CD4-positive, alpha-beta memory T cell (primary cell): ENCODE results near the gene IL22RA1. TPM values are rescaled to one million over a fixed set of nuclear protein-coding genes. Genes with fewer than 3 reads are reported as not detected.

Experiments used
- CTCF ChIA-PET: fragments of 350-600 bp; sonication (Branson Sonifier 250); formaldehyde crosslinking; loops from one replicate; lab custom pipeline; 2021; ENCODE audit warnings: inconsistent platforms; ENCODE audit not compliant: partially characterized antibody; lab: Charles Lee
- POLR2A ChIA-PET: fragments of 350-600 bp; sonication (Branson Sonifier 250); formaldehyde crosslinking; loops from one replicate; lab custom pipeline; 2021; ENCODE audit not compliant: partially characterized antibody; lab: Charles Lee
- DNase-seq, 5 donors: peaks; one replicate each; pipeline versions ENCODE4 v3.0.0 to v3.0.0-alpha.2; 2020 to 2022; ENCODE audit warnings: mixed read lengths in 1 of 5
- H3K27ac ChIP-seq: one replicate; pipeline ENCODE4 v1.7.0; 2013; ENCODE audit warnings: low read depth, low read length
- H3K27me3 ChIP-seq: 2 replicates; pipeline ENCODE4 v1.7.0; 2013; ENCODE audit warnings: mild to moderate bottlenecking, low read length, moderate library complexity; ENCODE audit not compliant: insufficient read depth
- H3K36me3 ChIP-seq: 2 replicates; pipeline ENCODE4 v1.7.0; 2013; ENCODE audit warnings: mild to moderate bottlenecking, low read length, moderate library complexity; ENCODE audit not compliant: insufficient read depth
- H3K4me1 ChIP-seq: 2 replicates; pipeline ENCODE4 v1.7.0; 2013; ENCODE audit warnings: mild to moderate bottlenecking, low read length, moderate library complexity; ENCODE audit not compliant: insufficient read depth
- H3K4me3 ChIP-seq, 2 donors: one replicate each; pipeline ENCODE4 v1.7.0; 2013; ENCODE audit warnings: low read length in 2 of 2, mild to moderate bottlenecking in 1 of 2
- H3K9me3 ChIP-seq, 2 donors: one replicate each; pipeline ENCODE4 v1.7.0; 2013; ENCODE audit warnings: low read length in 2 of 2, control low read depth in 1 of 2; ENCODE audit not compliant: control insufficient read depth in 1 of 2
- H3K27ac Mint-ChIP-seq, 7 donors: one replicate each; pipeline ENCODE4 v1.8.0; 2020 to 2021; ENCODE audit warnings: mixed read lengths in 7 of 7, mild to moderate bottlenecking in 6 of 7, inconsistent platforms in 3 of 7, moderate library complexity in 3 of 7
- H3K27me3 Mint-ChIP-seq, 2 donors: one replicate each; pipeline ENCODE4 v1.8.0; 2020 to 2021; ENCODE audit warnings: mixed read lengths in 2 of 2
- H3K36me3 Mint-ChIP-seq, 2 donors: one replicate each; pipeline ENCODE4 v1.8.0; 2020 to 2021; ENCODE audit warnings: mixed read lengths in 2 of 2, inconsistent platforms in 1 of 2, mild to moderate bottlenecking in 1 of 2
- H3K4me1 Mint-ChIP-seq, 4 donors: one replicate each; pipeline ENCODE4 v1.8.0; 2020 to 2021; ENCODE audit warnings: mixed read lengths in 4 of 4, mild to moderate bottlenecking in 1 of 4
- H3K4me3 Mint-ChIP-seq, 8 donors: one replicate each; pipeline ENCODE4 v1.8.0; 2020 to 2021; ENCODE audit warnings: mixed read lengths in 8 of 8, mild to moderate bottlenecking in 7 of 8, moderate library complexity in 6 of 8, inconsistent platforms in 3 of 8
- H3K9me3 Mint-ChIP-seq, 8 donors: one replicate each; pipeline ENCODE4 v1.8.0; 2020 to 2021; ENCODE audit warnings: mixed read lengths in 8 of 8, mild to moderate bottlenecking in 5 of 8, inconsistent platforms in 3 of 8, moderate library complexity in 1 of 8
- intact Hi-C: fragments of 100-400 bp; cut with micrococcal nuclease; formaldehyde crosslinking; loops from one replicate; pipeline ENCODE4 v1.15.1; 2023
- polyA plus RNA-seq, 2 donors: library from polyadenylated mRNA; unstranded; fragments of 300-500 nt; fragmentation: Illumina TruSeq; gene quantifications; one replicate each; pipeline ENCODE4 v1.2.3, GENCODE V29; 2021
- total RNA-seq, 2 experiments: library from RNA; stranded (reverse); gene quantifications; one replicate each; pipeline ENCODE4 v1.2.3, GENCODE V29; 2021

IL22RA1 gene
- total and polyA plus RNA-seq, 4 experiments from 2014 or later: not detected

DNA sequence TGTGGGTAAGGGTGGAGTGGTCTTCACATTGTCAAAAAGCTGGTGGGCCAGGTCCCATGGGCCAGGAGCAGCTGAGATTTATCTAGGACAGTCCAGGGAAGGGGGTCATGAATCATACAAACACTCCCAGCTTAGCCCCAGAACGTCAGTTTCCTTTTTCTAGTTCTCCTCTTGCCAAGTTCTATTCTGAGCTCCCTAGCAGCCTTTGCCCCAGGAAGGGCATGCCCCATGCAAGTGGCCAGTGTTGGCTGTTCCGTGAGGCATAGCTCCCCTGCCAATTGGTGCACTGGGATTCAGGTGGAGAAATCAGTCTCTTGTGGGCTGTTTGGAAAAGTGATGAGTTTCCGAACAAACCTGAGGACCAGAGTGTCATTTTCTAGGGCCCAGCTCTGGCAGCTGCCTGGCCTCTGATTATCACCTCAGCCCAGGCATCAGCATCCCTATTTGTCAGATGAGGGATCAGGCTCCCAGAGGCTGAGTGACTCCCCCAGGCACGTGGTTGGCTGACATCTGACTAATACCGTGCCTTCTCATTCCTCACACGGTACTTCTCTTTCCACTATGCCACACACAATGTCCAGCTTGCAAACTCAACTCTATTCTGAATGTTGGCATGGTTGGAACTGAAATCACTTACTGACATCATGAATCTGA is 16.8 kb downstream of the IL22RA1 start:
- H3K27me3 Mint-ChIP-seq: peaks cover 0 to 4% of the 10 kb centered on the region in 2 donors
- Histone ChIP-seq H3K4me3 (no peak overlapping the region), H3K9me3 (no peaks in the 10 kb centered on the region), H3K27ac (no peak overlapping the region), H3K4me1 (no peaks in the 10 kb centered on the region), H3K27me3 (no peaks in the 10 kb centered on the region), H3K36me3 (no peaks in the 10 kb centered on the region)
- H3K4me3 Mint-ChIP-seq: no peak overlapping the region
- H3K36me3 Mint-ChIP-seq: peaks cover 0 to 4% of the 10 kb centered on the region in 2 donors
- H3K9me3 Mint-ChIP-seq: peaks cover 0 to 23% (median 12%) of the 10 kb centered on the region in 8 donors
- ChIA-PET CTCF (interaction anchor here (1.1 kb wide), 1 partner anchor 265 kb away, joined by 3 read pairs; no protein-coding TSS in a partner anchor), POLR2A (no interaction called here)
- DNase-seq: no peak
- no peaks in the 10 kb centered on the region for H3K4me1 Mint-ChIP-seq
- intact Hi-C loops: no loop called here
- no peak overlapping the region for H3K27ac Mint-ChIP-seq

DNA sequence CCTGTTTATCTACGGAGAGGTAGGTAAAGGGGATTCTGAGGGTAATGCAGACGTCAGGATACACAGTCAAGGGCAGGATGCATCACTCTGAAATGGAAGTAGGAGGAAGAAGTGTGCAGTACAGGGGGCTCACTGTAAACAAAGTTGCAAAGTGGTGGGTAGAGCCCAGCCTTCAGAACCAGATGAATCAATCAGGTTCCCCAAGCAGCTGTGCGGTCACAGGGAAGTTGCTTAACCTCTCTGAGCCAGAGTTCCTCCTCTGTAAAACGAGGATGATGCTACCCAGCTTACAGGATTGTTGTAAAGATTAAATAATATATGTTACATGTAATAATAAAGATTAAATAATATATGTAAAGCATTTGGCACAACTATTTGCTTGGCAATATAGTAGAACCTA is 17.5 kb downstream of the IL22RA1 start:
- Histone ChIP-seq H3K4me3 (no peak overlapping the region), H3K9me3 (no peaks in the 10 kb centered on the region), H3K36me3 (no peaks in the 10 kb centered on the region), H3K27ac (no peak overlapping the region), H3K4me1 (no peaks in the 10 kb centered on the region), H3K27me3 (no peaks in the 10 kb centered on the region)
- H3K9me3 Mint-ChIP-seq: peaks cover 0 to 16% (median 9%) of the 10 kb centered on the region in 8 donors
- ChIA-PET POLR2A (no interaction called here), CTCF (interaction anchor here (1.1 kb wide), 1 partner anchor 266 kb away, joined by 3 read pairs; no protein-coding TSS in a partner anchor)
- DNase-seq: no peak
- peaks cover 0 to 5% of the 10 kb centered on the region in 2 donors for H3K27me3 Mint-ChIP-seq
- H3K36me3 Mint-ChIP-seq: peaks cover 0 to 4% of the 10 kb centered on the region in 2 donors
- H3K27ac Mint-ChIP-seq: no peak overlapping the region
- intact Hi-C loops: no loop called here
- no peaks in the 10 kb centered on the region for H3K4me1 Mint-ChIP-seq
- no peak overlapping the region for H3K4me3 Mint-ChIP-seq

DNA sequence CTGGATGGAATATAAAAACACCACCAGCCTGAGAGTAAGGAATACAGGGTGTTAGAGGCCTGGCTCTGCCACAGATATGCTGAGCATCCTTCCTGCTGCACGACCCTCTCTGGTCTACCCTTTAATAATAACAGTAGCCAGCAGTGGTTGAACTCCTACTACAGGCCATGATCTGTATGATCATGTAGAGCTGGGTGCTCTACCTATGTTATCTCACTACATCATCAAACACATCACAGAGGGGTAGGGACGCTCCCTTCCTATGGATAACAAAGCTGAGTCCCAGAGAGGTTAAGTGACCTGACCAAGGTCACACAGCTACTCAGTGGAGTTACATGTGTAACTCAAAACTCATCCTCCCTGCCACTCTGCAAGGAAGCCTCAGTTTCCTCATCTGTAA is 18.0 kb downstream of the IL22RA1 start:
- POLR2A ChIA-PET: no interaction called here
- H3K9me3 Mint-ChIP-seq: peaks cover 0 to 12% (median 5%) of the 10 kb centered on the region in 8 donors
- CTCF ChIA-PET: no interaction called here

DNA sequence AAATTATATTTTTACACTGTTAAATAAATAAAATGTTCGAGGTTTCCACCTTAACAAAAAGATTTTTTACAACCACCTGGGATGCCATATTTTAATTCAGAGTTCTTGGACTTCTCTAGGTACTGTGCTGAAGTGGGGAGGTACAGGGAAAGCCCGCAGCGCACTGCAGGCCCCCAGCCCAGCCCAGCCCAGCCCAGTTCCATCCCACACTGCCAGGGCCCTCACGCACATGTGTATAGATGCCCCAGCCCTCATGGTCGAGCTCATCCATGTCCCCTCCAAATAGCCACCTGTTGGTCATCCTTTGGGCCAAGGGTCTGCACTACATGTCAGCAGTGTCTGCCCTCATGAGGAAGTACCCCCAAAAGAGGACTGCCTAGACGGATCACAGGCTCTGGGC is 19.3 kb downstream of the IL22RA1 start:
- intact Hi-C loops: no loop called here
- POLR2A ChIA-PET: no interaction called here

More for the DNA sequence above, 18.0 kb downstream of the IL22RA1 start:
- Histone ChIP-seq H3K9me3 (no peaks in the 10 kb centered on the region), H3K4me1 (no peaks in the 10 kb centered on the region), H3K27ac (no peak overlapping the region), H3K36me3 (no peaks in the 10 kb centered on the region), H3K27me3 (no peaks in the 10 kb centered on the region), H3K4me3 (no peak overlapping the region)
- no peaks in the 10 kb centered on the region for H3K4me1 Mint-ChIP-seq
- H3K4me3 Mint-ChIP-seq: no peak overlapping the region
- no peak for DNase-seq
- peaks cover 0 to 3% of the 10 kb centered on the region in 2 donors for H3K36me3 Mint-ChIP-seq
- intact Hi-C loops: no loop called here
- H3K27me3 Mint-ChIP-seq: peaks cover 0 to 6% of the 10 kb centered on the region in 2 donors
- no peak overlapping the region for H3K27ac Mint-ChIP-seq

DNA sequence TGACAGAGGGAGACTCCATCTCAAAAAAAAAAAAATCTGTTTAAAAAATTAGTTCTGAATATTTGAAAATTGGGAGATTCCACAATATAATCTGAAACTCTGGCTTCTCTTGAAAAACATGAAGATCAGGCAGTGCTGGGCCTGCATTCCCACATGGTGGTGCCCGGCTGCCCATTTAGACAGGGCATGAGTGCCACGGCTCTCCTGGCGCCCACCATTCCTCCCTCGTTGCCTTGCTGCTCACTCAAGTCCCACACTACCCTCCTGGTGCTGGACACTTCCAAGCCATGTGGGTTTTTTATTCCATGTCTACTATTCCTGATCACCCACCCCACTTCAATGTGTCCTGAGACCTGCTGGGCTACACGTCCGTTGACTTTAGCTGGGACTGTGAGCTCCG is 20.2 kb downstream of the IL22RA1 start:
- H3K4me1 ChIP-seq: no peaks in the 10 kb centered on the region
- no peaks in the 10 kb centered on the region for H3K36me3 ChIP-seq
- POLR2A ChIA-PET: no interaction called here
- no peaks in the 10 kb centered on the region for H3K36me3 Mint-ChIP-seq
- no peak overlapping the region for H3K27ac ChIP-seq
- H3K4me3 ChIP-seq: no peak overlapping the region
- no peaks in the 10 kb centered on the region for H3K9me3 ChIP-seq
- no peaks in the 10 kb centered on the region for H3K27me3 ChIP-seq
- peaks cover 0 to 2% (median 0%) of the 10 kb centered on the region in 8 donors for H3K9me3 Mint-ChIP-seq
- H3K27me3 Mint-ChIP-seq: peaks cover 6 to 9% of the 10 kb centered on the region in 2 donors
- intact Hi-C loops: no loop called here
- DNase-seq: no peak
- no peak overlapping the region for H3K27ac Mint-ChIP-seq
- no peaks in the 10 kb centered on the region for H3K4me1 Mint-ChIP-seq
- no peak overlapping the region for H3K4me3 Mint-ChIP-seq
- CTCF ChIA-PET: no interaction called here

More for the DNA sequence above, 19.3 kb downstream of the IL22RA1 start:
- DNase-seq: no peak
- H3K36me3 Mint-ChIP-seq: no peaks in the 10 kb centered on the region
- H3K27me3 ChIP-seq: no peaks in the 10 kb centered on the region
- H3K27ac ChIP-seq: no peak overlapping the region
- no peak overlapping the region for H3K4me3 Mint-ChIP-seq
- H3K4me3 ChIP-seq: no peak overlapping the region
- H3K4me1 ChIP-seq: no peaks in the 10 kb centered on the region
- H3K27ac Mint-ChIP-seq: no peak overlapping the region
- no peaks in the 10 kb centered on the region for H3K9me3 ChIP-seq
- CTCF ChIA-PET: no interaction called here
- no peaks in the 10 kb centered on the region for H3K4me1 Mint-ChIP-seq
- peaks cover 0 to 2% (median 0%) of the 10 kb centered on the region in 8 donors for H3K9me3 Mint-ChIP-seq
- H3K27me3 Mint-ChIP-seq: peaks cover 3 to 11% of the 10 kb centered on the region in 2 donors
- H3K36me3 ChIP-seq: no peaks in the 10 kb centered on the region

DNA sequence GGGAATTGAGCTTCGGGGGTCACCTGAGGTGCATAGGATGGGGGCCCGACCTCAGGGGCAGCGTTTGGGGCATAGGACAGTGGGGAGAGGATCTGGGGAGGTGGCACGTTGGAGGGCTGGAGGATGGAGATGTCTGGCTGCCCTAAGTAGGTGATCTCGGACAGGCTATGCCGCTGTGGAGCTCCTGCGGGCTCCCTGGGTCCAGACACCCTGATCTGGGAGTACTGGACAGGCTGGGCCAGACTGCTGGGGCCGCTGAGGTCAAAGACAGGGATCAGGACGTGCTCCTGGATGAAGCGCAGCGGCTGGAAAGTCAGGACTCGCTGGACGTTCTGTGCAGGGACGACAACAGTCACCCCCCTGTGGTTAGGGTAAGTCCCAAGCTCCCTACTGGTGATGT is 21.5 kb downstream of the IL22RA1 start:
- Mint-ChIP-seq H3K4me3 (no peak overlapping the region), H3K36me3 (no peaks in the 10 kb centered on the region), H3K27ac (no peak overlapping the region), H3K27me3 (peaks cover 11 to 13% of the 10 kb centered on the region in 2 donors), H3K4me1 (no peaks in the 10 kb centered on the region), H3K9me3 (peaks cover 0 to 2% (median 0%) of the 10 kb centered on the region in 8 donors)
- no peaks in the 10 kb centered on the region for H3K4me1 ChIP-seq
- ChIA-PET POLR2A (no interaction called here), CTCF (no interaction called here)
- no peak for DNase-seq
- no peaks in the 10 kb centered on the region for H3K36me3 ChIP-seq
- intact Hi-C loops: no loop called here
- H3K9me3 ChIP-seq: no peaks in the 10 kb centered on the region
- no peaks in the 10 kb centered on the region for H3K27me3 ChIP-seq
- no peak overlapping the region for H3K27ac ChIP-seq
- H3K4me3 ChIP-seq: no peak overlapping the region

DNA sequence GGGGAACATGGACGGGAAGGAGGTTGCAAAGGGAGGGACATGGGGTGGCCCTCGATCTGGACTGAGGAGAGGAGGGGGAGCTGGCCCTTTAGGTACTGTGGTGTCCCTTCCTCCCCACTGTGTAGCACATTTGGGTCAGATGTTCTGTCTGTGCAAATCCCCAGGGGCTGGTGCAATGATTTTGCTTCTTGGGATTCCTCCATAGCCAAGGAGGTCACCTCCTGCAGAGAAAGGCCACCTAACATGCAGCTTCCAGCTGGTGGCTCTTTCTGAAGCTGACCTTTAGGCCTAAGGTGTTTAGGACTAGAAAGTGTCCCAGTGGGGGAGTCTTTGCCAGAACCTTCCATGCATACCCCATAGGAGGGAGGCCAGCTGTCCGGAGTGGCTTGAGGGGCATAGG is 22.0 kb downstream of the IL22RA1 start:
- ChIA-PET POLR2A (no interaction called here), CTCF (no interaction called here)
- Mint-ChIP-seq H3K27ac (no peak overlapping the region), H3K36me3 (no peaks in the 10 kb centered on the region), H3K9me3 (peaks cover 0 to 2% (median 0%) of the 10 kb centered on the region in 8 donors), H3K4me1 (no peaks in the 10 kb centered on the region), H3K27me3 (peaks cover 12 to 17% of the 10 kb centered on the region in 2 donors), H3K4me3 (no peak overlapping the region)
- H3K27me3 ChIP-seq: no peaks in the 10 kb centered on the region
- intact Hi-C loops: no loop called here
- no peak overlapping the region for H3K4me3 ChIP-seq
- no peaks in the 10 kb centered on the region for H3K4me1 ChIP-seq
- H3K27ac ChIP-seq: no peak overlapping the region
- DNase-seq: no peak
- no peaks in the 10 kb centered on the region for H3K36me3 ChIP-seq
- no peaks in the 10 kb centered on the region for H3K9me3 ChIP-seq
